Activated naive CD4-positive, alpha-beta T cell treated with anti-CD3 and anti-CD28 coated beads for 36 hours (primary cell): Measurements from ENCODE around the gene LY6G6D. TPM values are rescaled to one million over a fixed set of nuclear protein-coding genes. Genes with fewer than 3 reads are reported as not detected.

Experiments
- CTCF ChIA-PET: fragments of 350-600 bp; sonication (Branson Sonifier 250); formaldehyde crosslinking; loops from one replicate; lab custom pipeline; 2021; ENCODE audit warnings: antibody characterized with exemption; lab: Charles Lee
- DNase-seq: peaks from one replicate; pipeline ENCODE4 v3.0.0-alpha.2; 2020
- H3K27ac Mint-ChIP-seq: one replicate; pipeline ENCODE4 v1.8.0; 2021; ENCODE audit warnings: mild to moderate bottlenecking, mixed read lengths
- H3K27me3 Mint-ChIP-seq: one replicate; pipeline ENCODE4 v1.8.0; 2021; ENCODE audit warnings: low read depth, mixed read lengths
- H3K36me3 Mint-ChIP-seq: one replicate; pipeline ENCODE4 v1.8.0; 2021; ENCODE audit warnings: low read depth, mixed read lengths
- H3K4me1 Mint-ChIP-seq: one replicate; pipeline ENCODE4 v1.8.0; 2021; ENCODE audit warnings: low read depth, mixed read lengths
- H3K4me3 Mint-ChIP-seq: one replicate; pipeline ENCODE4 v1.8.0; 2021; ENCODE audit warnings: mild to moderate bottlenecking, moderate library complexity, mixed read lengths
- H3K9me3 Mint-ChIP-seq: one replicate; pipeline ENCODE4 v1.8.0; 2021; ENCODE audit warnings: mixed read lengths
- intact Hi-C: fragments of 100-400 bp; cut with micrococcal nuclease; formaldehyde crosslinking; loops from one replicate; pipeline ENCODE4 v1.15.1; 2023
- microRNA-seq: library from miRNA; unstranded; fragments of <30 nt; microRNA quantifications from one replicate; pipeline ENCODE4 v1.2.0, GENCODE V29; 2022; ENCODE audit warnings: borderline microRNAs expressed, borderline replicate concordance
- total RNA-seq, 2 experiments: library from RNA; stranded (reverse); gene quantifications; one replicate each; pipeline ENCODE4 v1.2.3, GENCODE V29; 2021

Gene LY6G6D
- total RNA-seq, 2 experiments from 2014 or later = not detected

DNA sequence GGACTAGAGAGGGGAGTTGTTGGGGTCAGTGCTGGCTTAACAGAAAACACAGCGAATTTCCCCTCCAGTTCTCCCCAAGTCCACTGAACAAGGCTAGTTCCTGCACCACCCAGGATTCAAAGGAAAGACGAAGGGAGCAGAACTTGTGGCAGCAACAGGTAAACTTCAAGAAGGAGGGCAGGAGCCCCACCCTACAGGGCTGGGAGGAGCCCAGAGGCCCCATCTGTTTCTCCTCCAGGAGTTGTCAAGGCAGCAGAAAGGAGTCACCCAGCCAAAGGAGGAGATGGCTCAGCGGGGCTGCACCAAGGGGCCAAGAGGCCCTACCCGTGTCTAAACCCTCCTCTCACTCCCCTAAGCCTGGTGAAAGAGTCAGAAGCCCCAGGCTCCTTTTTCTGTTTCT lies 49.0 kb downstream of the LY6G6D start:
- Mint-ChIP-seq H3K9me3 (no peaks in the 10 kb centered on the region), H3K27ac (no peak overlapping the region), H3K27me3 (no peaks in the 10 kb centered on the region), H3K4me1 (peaks cover 2% of the 10 kb centered on the region), H3K4me3 (no peak overlapping the region), H3K36me3 (peaks cover 43% of the 10 kb centered on the region)
- DNase-seq = no peak
- CTCF ChIA-PET = no interaction called here
- intact Hi-C loops = no loop called here

DNA sequence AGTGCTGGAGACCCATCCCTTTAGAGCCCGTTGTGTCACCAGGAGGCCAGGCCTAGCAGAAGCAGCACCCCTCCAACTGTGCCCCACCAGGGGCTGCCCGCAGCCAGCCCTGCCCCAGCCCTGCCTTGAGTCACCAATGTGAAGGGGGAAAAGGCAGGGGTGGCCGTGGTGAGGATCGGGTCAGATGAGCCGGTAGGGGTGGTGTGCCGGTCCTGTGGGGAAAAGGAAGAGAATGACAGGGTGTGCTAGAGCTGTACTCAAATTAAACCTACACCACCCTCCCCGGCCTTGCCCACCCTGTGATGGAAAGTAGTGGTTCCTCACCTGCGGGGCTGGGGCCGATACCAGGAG lies 50.4 kb downstream of the LY6G6D start:
- DNase-seq = no peak
- CTCF ChIA-PET = interaction anchor here (0.6 to 0.7 kb wide), 2 partner anchors 40 to 68 kb away, joined by 3 to 5 read pairs; no protein-coding TSS in a partner anchor
- Mint-ChIP-seq H3K4me3 (no peak overlapping the region), H3K27ac (no peak overlapping the region), H3K27me3 (no peaks in the 10 kb centered on the region), H3K9me3 (no peaks in the 10 kb centered on the region), H3K4me1 (peaks cover 7% of the 10 kb centered on the region), H3K36me3 (peaks cover 32% of the 10 kb centered on the region)
- intact Hi-C loops = no loop called here

DNA sequence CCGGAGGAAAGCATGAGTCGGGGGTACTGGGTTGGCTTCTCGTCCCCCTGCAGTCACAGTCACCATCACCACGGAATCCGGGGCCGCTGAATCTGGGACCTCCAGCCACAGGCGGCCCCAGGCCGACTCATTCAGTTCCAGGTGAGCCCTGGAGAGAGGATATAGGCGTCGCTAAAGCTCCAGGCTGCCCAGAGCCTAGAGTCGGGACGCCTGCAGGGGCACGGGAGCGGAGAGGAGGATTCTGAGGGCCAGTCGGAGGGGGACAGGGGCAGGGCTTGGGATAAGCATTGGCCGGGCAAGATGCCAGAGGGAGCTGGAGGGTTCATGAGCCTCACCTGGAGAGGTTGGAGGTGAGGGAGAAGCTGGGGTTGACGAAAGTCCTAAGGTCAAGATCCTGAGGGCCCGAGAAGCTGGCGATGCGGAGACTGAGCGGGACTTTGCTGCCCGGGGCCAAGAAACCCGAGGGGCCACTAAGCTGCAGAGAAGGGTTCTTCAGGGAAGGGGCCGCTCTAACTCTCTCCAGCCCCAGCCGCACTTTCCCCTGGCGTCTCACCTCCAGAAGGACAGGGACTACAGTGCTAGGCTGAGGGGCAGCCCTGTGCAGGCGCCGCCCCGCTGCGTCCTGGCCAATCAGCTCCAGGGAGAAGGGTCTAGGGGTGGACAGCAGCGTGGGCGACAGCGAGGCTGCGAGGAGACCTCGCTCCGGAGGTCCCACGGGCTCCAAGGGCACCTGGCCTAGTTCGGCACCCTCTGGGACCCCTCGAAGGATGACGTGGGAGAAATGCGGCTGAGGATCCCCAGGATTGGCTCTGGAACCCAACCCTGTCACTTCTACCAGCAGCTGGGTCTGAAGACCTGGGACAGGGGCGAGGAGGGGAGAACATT lies 51.0 kb downstream of the LY6G6D start:
- H3K4me1 Mint-ChIP-seq = peaks cover 9% of the 10 kb centered on the region
- no peak overlapping the region for H3K4me3 Mint-ChIP-seq
- H3K36me3 Mint-ChIP-seq = peaks cover 26% of the 10 kb centered on the region
- H3K27ac Mint-ChIP-seq = no peak overlapping the region
- H3K27me3 Mint-ChIP-seq = no peaks in the 10 kb centered on the region
- DNase-seq = no peak
- intact Hi-C loops = no loop called here
- H3K9me3 Mint-ChIP-seq = no peaks in the 10 kb centered on the region
- CTCF ChIA-PET = interaction anchor here (0.6 to 0.7 kb wide), 3 partner anchors 40 to 68 kb away, joined by 3 to 5 read pairs (median 3); partner anchors contain the start of gene LSM2

DNA sequence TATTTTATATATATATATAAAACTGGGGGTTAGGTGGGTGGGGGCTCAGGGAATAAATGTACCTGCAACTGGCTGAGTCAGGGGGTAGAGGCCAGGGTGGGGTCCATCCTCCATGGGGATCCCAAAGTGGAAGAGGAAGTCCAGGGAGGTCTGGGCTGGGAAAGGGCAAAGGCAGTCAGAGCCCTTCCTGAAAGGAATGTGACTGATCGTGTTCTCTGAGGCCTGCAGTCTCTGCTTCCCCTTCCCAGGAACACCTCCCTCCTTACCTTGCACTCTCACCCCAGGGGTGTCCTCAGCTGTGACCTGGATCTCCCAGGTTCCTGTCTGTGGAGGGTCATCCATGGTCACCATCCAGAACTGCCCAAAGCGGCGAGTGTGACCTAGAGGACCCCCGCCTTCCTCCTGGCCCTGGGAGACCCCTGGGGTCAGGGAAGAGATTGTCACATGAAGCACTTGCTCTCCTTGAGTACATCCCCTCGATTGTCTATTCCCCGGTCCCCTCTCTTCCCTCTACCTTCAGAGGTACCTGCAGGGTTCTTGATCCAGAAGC lies 52.0 kb downstream of the LY6G6D start:
- Mint-ChIP-seq H3K27ac (no peak overlapping the region), H3K4me1 (peaks cover 16% of the 10 kb centered on the region), H3K27me3 (no peaks in the 10 kb centered on the region), H3K4me3 (no peak overlapping the region), H3K9me3 (no peaks in the 10 kb centered on the region), H3K36me3 (peaks cover 17% of the 10 kb centered on the region)
- intact Hi-C loops = no loop called here
- no peak for DNase-seq
- CTCF ChIA-PET = interaction anchor here (0.6 kb wide), 1 partner anchor 40 kb away, joined by 3 read pairs; the partner anchor contains the start of gene LSM2

Small RNA genes within 50 kb of the gene (microRNA-seq; reads per million reads assigned to microRNA genes)
- not detected for gene MIR4646

Other genes with a start within 250 kb of the LY6G6D start
- 10 to 100 TPM; 21.4 to 22.6 TPM for gene MICB, start 217.2 kb upstream of the LY6G6D start, total RNA-seq
- gene MCCD1, start 186.4 kb upstream of the LY6G6D start, total RNA-seq = not detected
- gene DDX39B, start 173.3 kb upstream of the LY6G6D start, total RNA-seq = 100 to 1,000 TPM; 600 to 624 TPM
- gene ATP6V1G2, start 168.7 kb upstream of the LY6G6D start, total RNA-seq = 1 to 10 TPM; 1.2 to 1.4 TPM
- 10 to 100 TPM; 20.4 to 20.6 TPM for gene NFKBIL1, start 167.7 kb upstream of the LY6G6D start, total RNA-seq
- gene LTA, start 143.1 kb upstream of the LY6G6D start, total RNA-seq = 100 to 1,000 TPM; 165 to 173 TPM
- gene TNF, start 139.8 kb upstream of the LY6G6D start, total RNA-seq = 10 to 100 TPM; 31.6 to 33.2 TPM
- 10 to 100 TPM; 50.5 to 52.3 TPM for gene LTB, start 132.9 kb upstream of the LY6G6D start, total RNA-seq
- gene LST1, start 129.1 kb upstream of the LY6G6D start, total RNA-seq = 10 to 100 TPM; 11.5 to 12.5 TPM
- gene NCR3, start 122.3 kb upstream of the LY6G6D start, total RNA-seq = 1 to 10 TPM; 2.8 TPM
- gene AIF1, start 100.1 kb upstream of the LY6G6D start, total RNA-seq = 100 to 1,000 TPM; 120 to 129 TPM
- gene PRRC2A, start 94.6 kb upstream of the LY6G6D start, total RNA-seq = 100 to 1,000 TPM; 283 to 304 TPM
- 100 to 1,000 TPM; 286 to 295 TPM for gene BAG6, start 62.7 kb upstream of the LY6G6D start, total RNA-seq
- gene APOM, start 59.5 kb upstream of the LY6G6D start, total RNA-seq = 1 to 10 TPM; 2.6 to 3.7 TPM
- gene C6orf47, start 54.6 kb upstream of the LY6G6D start, total RNA-seq = 1 to 10 TPM; 8.8 to 9.0 TPM
- 10 to 100 TPM; 31.2 to 32.4 TPM for gene GPANK1, start 50.4 kb upstream of the LY6G6D start, total RNA-seq
- gene CSNK2B, start 49.3 kb upstream of the LY6G6D start, total RNA-seq = 100 to 1,000 TPM; 215 to 219 TPM
- gene LY6G5B, start 45.4 kb upstream of the LY6G6D start, total RNA-seq = 1 to 10 TPM; 6.4 to 6.5 TPM
- gene LY6G5C, start 34.3 kb upstream of the LY6G6D start, total RNA-seq = 1 to 10 TPM in 1 of 2 experiments, under 1 TPM in 1; 0.93 to 1.4 TPM
- 10 to 100 TPM; 19.9 to 22.5 TPM for gene ABHD16A, start 12.0 kb upstream of the LY6G6D start, total RNA-seq
- not detected for gene LY6G6F, start 8.5 kb upstream of the LY6G6D start, total RNA-seq
- not detected for gene LY6G6C, start 6.4 kb downstream of the LY6G6D start, total RNA-seq
- gene MPIG6B, start 8.0 kb downstream of the LY6G6D start, total RNA-seq = under 1 TPM in 1 of 2 experiments, not detected in 1; 0.49 TPM
- 10 to 100 TPM in 1 of 2 experiments, 1 to 10 TPM in 1; 8.5 to 11.3 TPM for gene DDAH2, start 14.0 kb downstream of the LY6G6D start, total RNA-seq
- 100 to 1,000 TPM; 348 to 353 TPM for gene CLIC1, start 21.2 kb downstream of the LY6G6D start, total RNA-seq
- gene MSH5, start 24.7 kb downstream of the LY6G6D start, total RNA-seq = 100 to 1,000 TPM; 101 to 105 TPM
- gene SAPCD1, start 47.3 kb downstream of the LY6G6D start, total RNA-seq = 10 to 100 TPM in 1 of 2 experiments, 1 to 10 TPM in 1; 9.8 to 10.5 TPM
- gene VWA7, start 62.0 kb downstream of the LY6G6D start, total RNA-seq = under 1 TPM; 0.69 to 0.89 TPM
- 100 to 1,000 TPM; 157 to 161 TPM for gene VARS1, start 80.4 kb downstream of the LY6G6D start, total RNA-seq
- 100 to 1,000 TPM; 172 to 174 TPM for gene LSM2, start 91.6 kb downstream of the LY6G6D start, total RNA-seq
- gene HSPA1L, start 99.9 kb downstream of the LY6G6D start, total RNA-seq = under 1 TPM; 0.86 to 0.95 TPM
- gene HSPA1A, start 100.2 kb downstream of the LY6G6D start, total RNA-seq = 10 to 100 TPM; 19.8 to 23.1 TPM
- gene HSPA1B, start 112.4 kb downstream of the LY6G6D start, total RNA-seq = 10 to 100 TPM; 47.8 to 50.1 TPM
- gene NEU1, start 147.5 kb downstream of the LY6G6D start, total RNA-seq = 1 to 10 TPM; 8.4 to 9.2 TPM
- gene SLC44A4, start 163.6 kb downstream of the LY6G6D start, total RNA-seq = under 1 TPM in 1 of 2 experiments, not detected in 1; 0.10 TPM
- gene EHMT2, start 182.3 kb downstream of the LY6G6D start, total RNA-seq = 10 to 100 TPM; 33.0 to 37.3 TPM
- under 1 TPM; 0.57 to 0.69 TPM for gene ZBTB12, start 186.7 kb downstream of the LY6G6D start, total RNA-seq
- gene C2, start 212.4 kb downstream of the LY6G6D start, total RNA-seq = 1 to 10 TPM; 1.6 to 2.1 TPM
- 1 to 10 TPM in 1 of 2 experiments, under 1 TPM in 1; 0.74 to 1.7 TPM for gene CFB, start 230.7 kb downstream of the LY6G6D start, total RNA-seq
- 10 to 100 TPM; 83.2 to 87.4 TPM for gene NELFE, start 243.6 kb downstream of the LY6G6D start, total RNA-seq
- 100 to 1,000 TPM in 1 of 2 experiments, 10 to 100 TPM in 1; 93.6 to 101 TPM for gene SKIC2, start 243.8 kb downstream of the LY6G6D start, total RNA-seq